Measurements from ENCODE around the gene UNC13B.
"Not testable (repeated sequence)": the region's sequence is repeated elsewhere in the genome, so short reads cannot be mapped to it uniquely, and the experiment has no call there.

GRCh38 chr9:35183755-35184480, 22.1 kb downstream of the UNC13B start:
- not testable (repeated sequence) for TF ChIP-seq CTCF, POLR2A (IDR thresholded peaks at IDR 0.05)
